Hepatocyte (in vitro differentiated cells): ENCODE data around the gene RAB3C.

Experiments
- CTCF ChIP-seq: fragments of 200-600 bp; sonication (generic); IDR thresholded peaks from 2 replicates; pipeline ENCODE4 v1.5.1; 2016; ENCODE audit warnings: antibody characterized with exemption, mild to moderate bottlenecking; ENCODE audit not compliant: poor library complexity
- EZH2phosphoT487 ChIP-seq: fragments of 200-600 bp; sonication (generic); IDR thresholded peaks from one replicate; pipeline ENCODE4 v1.6.1; 2018; ENCODE audit warnings: antibody characterized with exemption, mild to moderate bottlenecking, low read depth, moderate library complexity; ENCODE audit not compliant: unreplicated experiment, severe bottlenecking

DNA sequence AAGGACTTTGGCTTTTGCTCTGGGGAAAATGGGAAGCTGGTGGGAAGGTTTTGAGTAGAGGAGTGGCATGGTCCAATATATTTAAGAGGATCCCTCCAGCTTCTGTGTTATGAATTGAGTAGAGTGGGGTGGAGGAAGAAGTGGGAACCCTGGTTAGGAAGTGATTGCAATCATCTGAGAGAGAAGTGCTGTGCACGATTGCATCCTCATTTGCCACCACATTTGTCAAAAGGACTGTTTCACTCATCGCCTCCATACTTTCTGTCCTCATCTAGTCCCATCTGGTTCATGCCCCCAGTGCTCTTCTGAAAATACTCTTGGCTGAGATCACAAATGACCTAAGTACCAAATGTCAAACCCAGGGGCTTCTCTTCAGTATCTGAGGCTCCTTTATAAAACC lies 192.1 kb downstream of the RAB3C start:
- TF ChIP-seq EZH2phosphoT487, result no peak
- no peak for TF ChIP-seq CTCF
